Measurements from ENCODE around the gene GVQW3. TPM values are rescaled to one million over a fixed set of nuclear protein-coding genes. Genes with fewer than 3 reads are reported as not detected.
A peak's percentile ranks its signal among the peaks of the same experiment; 100 is the strongest.

GVQW3 gene
- total and polyA plus RNA-seq, 2 of the 8 experiments (the other 6 are each of a cell fraction or from before 2014, with no cell fraction given): 5.5 to 8.1 TPM

GRCh38 chr11:76444384-76445120 is 63.4 kb downstream of the GVQW3 start, which contains the start of gene EMSY (continued):
- no peak for TF ChIP-seq GABPA (IDR thresholded peaks at IDR 0.05; ENCODE audit: borderline replicate concordance, insufficient read depth, low read length)
- no peak for TF ChIP-seq ZNF274 (IDR thresholded peaks at IDR 0.05; ENCODE audit: borderline replicate concordance, extremely low read depth, low read length)
- no peak; the same call in 1 of the 2 replicates for TF ChIP-seq MAX (IDR thresholded peaks at IDR 0.05)
- TF ChIP-seq CHD1 (IDR thresholded peaks at IDR 0.05; ENCODE audit: low read depth, low read length): peak; percentile 56; the same call in 1 of the 2 replicates
- TF ChIP-seq BRCA1 (IDR thresholded peaks at IDR 0.05; ENCODE audit: low read depth, low read length): no peak
- TF ChIP-seq GTF2F1 (IDR thresholded peaks at IDR 0.05; ENCODE audit: borderline replicate concordance, low read depth, low read length): no peak; the same call in 1 of the 2 replicates
- peak; percentile 98 for TF ChIP-seq POLR2A (IDR thresholded peaks at IDR 0.05; ENCODE audit: control extremely low read depth in 1 of 2, low read depth in 2 of 2, low read length in 2 of 2)
- TF ChIP-seq BACH1 (IDR thresholded peaks at IDR 0.05; ENCODE audit: low read length): no peak
- TF ChIP-seq MAFK (IDR thresholded peaks at IDR 0.05; ENCODE audit: low read depth, low read length): no peak
- TF ChIP-seq CHD2 (IDR thresholded peaks at IDR 0.05; ENCODE audit: low read length): peak; percentile 2; the same call in 1 of the 2 replicates
- no peak for TF ChIP-seq CBX8 (IDR thresholded peaks at IDR 0.05; ENCODE audit: borderline replicate concordance, low read depth, low read length)
- TF ChIP-seq TCF12 (IDR thresholded peaks at IDR 0.05; ENCODE audit: low read depth, low read length): no peak
- TF ChIP-seq USF2 (IDR thresholded peaks at IDR 0.05; ENCODE audit: low read length): no peak
- TF ChIP-seq NRF1 (IDR thresholded peaks at IDR 0.05; ENCODE audit: low read depth, low read length): peak; percentile 88
- no peak for TF ChIP-seq SP2 (IDR thresholded peaks at IDR 0.05; ENCODE audit: low read length)
- TF ChIP-seq PHF8 (conservative IDR thresholded peaks at IDR 0.05; ENCODE audit: low read depth, low read length): peak; percentile 98
- no peak for TF ChIP-seq RAD21 (IDR thresholded peaks at IDR 0.05 in 1 of 2, conservative IDR thresholded peaks at IDR 0.05 in 1 of 2; ENCODE audit: low read depth in 2 of 2, low read length in 2 of 2)
- 0 out of 2 replicates have a peak, but pooled peaks have one; percentile 29 for TF ChIP-seq JUND (IDR thresholded peaks at IDR 0.05; ENCODE audit: low read length)
- TF ChIP-seq SRF (IDR thresholded peaks at IDR 0.05; ENCODE audit: low read depth, low read length): no peak
- peak; percentile 45; the same call in 1 of the 2 replicates for TF ChIP-seq TEAD4 (IDR thresholded peaks at IDR 0.05; ENCODE audit: low read depth, low read length)
- no peak for TF ChIP-seq CEBPB (IDR thresholded peaks at IDR 0.05; ENCODE audit: low read depth, low read length)
- peak; percentile 90; the same call in 1 of the 2 replicates for TF ChIP-seq ATF2 (IDR thresholded peaks at IDR 0.05; ENCODE audit: low read length)

Data from H1 (cell line).